GM12878 (cell line): Measurements from ENCODE around the gene ARFGAP2.

Source experiments
- JUND ChIP-seq: IDR thresholded peaks from 2 replicates; pipeline ENCODE4 v1.6.1; 2012; ENCODE audit warnings: low read depth, mild to moderate bottlenecking, low read length, improper control_type of control experiment, moderate library complexity
- POLR2AphosphoS5 ChIP-seq: IDR thresholded peaks from 2 replicates; pipeline ENCODE4 v1.6.1; 2011; ENCODE audit warnings: mild to moderate bottlenecking, low read length, inconsistent platforms
- TF ChIP-seq, protein P1 (sequence below): IDR thresholded peaks from 2 replicates; pipeline ENCODE4 v1.6.1; 2012; ENCODE audit warnings: low read length, inconsistent platforms
- TF ChIP-seq, protein P2 (sequence below), 3 experiments: IDR thresholded peaks in 2 of 3; conservative IDR thresholded peaks in 1 of 3; 2 replicates each; pipeline ENCODE4 v1.5.1; 2011; ENCODE audit warnings: low read depth in 3 of 3, low read length in 3 of 3, mild to moderate bottlenecking in 3 of 3, control low read depth in 2 of 3, moderate library complexity in 2 of 3, inconsistent platforms in 1 of 3, mixed read lengths in 1 of 3; ENCODE audit not compliant: control insufficient read depth in 2 of 3, insufficient read depth in 1 of 3; ENCODE audit errors: extremely low read depth in 1 of 3

DNA sequence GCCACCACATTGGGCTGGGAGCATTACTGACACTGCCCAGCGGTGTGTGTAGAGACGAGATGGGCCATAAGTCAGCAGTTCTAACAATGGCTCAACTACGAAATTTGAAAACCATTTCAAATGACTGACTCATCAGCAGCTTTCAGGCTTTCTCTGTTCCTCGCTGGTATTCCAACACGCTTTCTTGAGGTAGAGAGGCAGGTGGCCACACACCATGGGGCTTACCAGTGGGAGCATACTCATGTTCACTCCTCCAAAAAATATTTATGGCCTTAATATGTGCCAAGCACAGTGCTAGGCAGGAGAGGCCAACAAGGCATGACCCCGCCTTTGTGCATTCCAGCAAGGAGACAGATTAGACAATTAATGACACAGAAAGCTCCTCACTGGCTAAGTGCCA is 20.3 kb downstream of the ARFGAP2 start:
- TF ChIP-seq, protein P1, sequence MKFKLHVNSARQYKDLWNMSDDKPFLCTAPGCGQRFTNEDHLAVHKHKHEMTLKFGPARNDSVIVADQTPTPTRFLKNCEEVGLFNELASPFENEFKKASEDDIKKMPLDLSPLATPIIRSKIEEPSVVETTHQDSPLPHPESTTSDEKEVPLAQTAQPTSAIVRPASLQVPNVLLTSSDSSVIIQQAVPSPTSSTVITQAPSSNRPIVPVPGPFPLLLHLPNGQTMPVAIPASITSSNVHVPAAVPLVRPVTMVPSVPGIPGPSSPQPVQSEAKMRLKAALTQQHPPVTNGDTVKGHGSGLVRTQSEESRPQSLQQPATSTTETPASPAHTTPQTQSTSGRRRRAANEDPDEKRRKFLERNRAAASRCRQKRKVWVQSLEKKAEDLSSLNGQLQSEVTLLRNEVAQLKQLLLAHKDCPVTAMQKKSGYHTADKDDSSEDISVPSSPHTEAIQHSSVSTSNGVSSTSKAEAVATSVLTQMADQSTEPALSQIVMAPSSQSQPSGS, result no peak
- TF ChIP-seq POLR2AphosphoS5, result no peak
- TF ChIP-seq, protein P2, sequence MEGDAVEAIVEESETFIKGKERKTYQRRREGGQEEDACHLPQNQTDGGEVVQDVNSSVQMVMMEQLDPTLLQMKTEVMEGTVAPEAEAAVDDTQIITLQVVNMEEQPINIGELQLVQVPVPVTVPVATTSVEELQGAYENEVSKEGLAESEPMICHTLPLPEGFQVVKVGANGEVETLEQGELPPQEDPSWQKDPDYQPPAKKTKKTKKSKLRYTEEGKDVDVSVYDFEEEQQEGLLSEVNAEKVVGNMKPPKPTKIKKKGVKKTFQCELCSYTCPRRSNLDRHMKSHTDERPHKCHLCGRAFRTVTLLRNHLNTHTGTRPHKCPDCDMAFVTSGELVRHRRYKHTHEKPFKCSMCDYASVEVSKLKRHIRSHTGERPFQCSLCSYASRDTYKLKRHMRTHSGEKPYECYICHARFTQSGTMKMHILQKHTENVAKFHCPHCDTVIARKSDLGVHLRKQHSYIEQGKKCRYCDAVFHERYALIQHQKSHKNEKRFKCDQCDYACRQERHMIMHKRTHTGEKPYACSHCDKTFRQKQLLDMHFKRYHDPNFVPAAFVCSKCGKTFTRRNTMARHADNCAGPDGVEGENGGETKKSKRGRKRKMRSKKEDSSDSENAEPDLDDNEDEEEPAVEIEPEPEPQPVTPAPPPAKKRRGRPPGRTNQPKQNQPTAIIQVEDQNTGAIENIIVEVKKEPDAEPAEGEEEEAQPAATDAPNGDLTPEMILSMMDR (IDR thresholded peaks at IDR 0.05 in 2 of 3, conservative IDR thresholded peaks at IDR 0.05 in 1 of 3; ENCODE audit: control insufficient read depth in 2 of 3, extremely low read depth in 1 of 3, insufficient read depth in 1 of 3, low read depth in 3 of 3, low read length in 3 of 3), result no peak
- TF ChIP-seq JUND, result no peak
